Eye (tissue), 1 donor: ENCODE results near the gene MBD5.

Experiments
- DNase-seq: peaks from one replicate; pipeline ENCODE4 v3.0.0-alpha.2; 2015

Gene MBD5

DNA sequence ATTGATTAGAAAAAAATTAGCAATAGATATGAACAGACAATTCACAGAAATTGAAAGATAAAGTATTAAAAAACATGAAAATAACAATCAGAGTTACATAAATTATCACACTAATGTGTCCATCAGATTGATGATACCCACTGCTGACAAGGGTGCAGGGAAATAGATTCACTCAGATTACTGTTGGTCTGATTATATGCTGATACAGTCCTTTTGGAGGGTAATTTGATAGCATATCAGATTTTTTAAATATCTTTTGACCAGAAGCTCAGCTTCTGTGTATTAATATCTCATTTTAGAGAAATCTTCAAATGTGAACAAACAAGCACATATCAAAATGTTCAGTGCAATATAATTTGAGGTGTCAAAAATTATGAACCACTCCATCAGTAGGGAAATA, 465.8 kb downstream of the MBD5 start:
- DNase-seq = no peak

DNA sequence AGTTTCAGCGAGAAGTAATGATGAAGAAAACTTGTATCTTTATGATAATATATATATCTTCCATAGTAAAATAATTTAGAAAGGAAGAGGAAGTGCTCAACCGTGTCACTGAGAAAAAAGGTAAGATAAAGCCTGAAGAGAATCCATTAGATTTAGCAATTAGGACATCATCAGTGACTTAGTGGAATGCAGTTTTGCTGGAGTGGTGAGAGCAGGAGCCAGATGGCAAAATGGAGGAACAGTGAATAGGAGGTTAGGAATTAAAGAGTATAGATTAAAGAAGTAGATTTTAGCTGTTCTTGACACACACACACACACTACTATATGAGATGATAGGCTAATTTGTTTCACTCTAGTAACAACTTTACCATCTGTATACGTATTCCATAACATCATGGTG, 466.5 kb downstream of the MBD5 start:
- DNase-seq = no peak

DNA sequence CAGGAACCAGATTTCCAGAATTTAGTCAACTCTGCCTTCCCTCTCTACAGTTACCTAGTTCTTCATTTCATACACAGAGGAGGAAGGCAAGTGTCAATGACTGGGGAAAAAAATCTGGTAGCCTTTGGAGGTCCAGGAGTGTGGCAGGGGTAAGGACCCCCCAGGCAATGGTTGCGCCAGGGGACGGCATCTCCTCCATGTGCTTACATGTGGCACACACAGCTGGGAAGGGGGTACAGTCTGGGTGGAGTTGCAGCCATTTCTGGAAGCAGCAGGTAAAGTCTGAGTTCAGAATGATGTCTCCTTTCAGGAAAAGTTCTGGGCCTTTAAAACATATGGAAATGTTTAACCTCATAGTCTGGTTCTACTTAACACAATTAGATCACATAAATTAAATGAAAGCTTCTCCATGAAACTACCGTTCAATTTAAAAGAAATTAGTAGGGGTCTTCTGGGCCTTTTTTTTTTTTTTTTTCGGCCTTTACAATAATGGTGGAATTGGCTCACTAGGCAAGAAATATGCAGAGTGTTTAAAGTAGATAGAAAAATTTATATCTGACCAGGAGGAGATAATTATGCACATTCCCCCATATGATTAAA, 470.0 kb downstream of the MBD5 start:
- DNase-seq = no peak

DNA sequence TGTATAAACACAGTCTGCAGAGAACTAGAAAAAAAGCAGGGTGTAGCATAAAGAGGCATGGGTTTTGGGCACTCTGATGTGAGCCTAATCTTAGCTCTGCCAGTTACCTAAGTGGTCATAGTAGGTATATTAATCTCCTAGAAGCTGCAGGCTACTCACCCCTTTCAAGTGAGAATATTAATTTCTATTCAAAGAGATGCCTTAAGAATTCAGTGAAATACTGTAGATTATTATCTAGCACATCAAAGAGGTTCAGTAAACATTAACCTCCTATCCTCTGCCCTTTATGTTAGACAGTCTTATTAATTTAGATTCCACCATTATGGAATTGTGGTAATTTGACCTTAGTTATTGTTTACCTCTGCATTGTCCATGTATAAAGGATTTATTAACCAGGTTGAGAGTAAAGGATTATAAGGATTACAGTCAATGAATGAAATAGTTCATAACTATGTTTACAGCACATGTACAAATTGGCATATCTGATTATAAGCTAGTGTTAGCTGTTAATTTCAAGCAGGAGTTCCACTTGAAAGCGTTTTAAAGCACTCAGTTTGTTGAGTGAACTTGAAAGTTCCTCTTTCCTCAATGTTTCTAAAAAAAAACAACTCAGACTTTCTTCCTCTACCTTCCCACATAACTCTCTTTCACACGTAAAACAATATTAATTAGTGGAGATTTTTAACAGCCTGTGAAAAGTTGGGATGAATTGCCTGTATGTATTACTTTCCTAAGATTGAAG, 473.1 kb downstream of the MBD5 start:
- DNase-seq = no peak

DNA sequence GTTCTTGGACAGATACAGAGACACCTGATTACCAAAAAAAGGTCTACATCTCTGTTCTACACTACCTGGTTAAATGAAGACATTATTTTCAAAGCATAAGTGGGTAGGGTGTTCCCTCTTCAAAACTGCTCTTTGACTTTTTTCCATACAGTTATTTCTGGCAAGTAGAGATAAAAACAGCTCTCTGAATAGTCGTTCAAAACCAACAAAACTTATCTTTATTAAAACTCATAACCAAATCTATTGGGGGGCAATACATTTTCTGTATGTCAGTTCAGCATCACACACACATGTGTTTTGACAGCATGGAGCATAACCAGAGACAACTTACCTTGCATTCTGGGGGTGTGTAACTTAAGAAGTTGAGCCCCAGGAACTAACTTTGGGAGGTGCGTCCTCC, 474.7 kb downstream of the MBD5 start:
- no peak for DNase-seq

DNA sequence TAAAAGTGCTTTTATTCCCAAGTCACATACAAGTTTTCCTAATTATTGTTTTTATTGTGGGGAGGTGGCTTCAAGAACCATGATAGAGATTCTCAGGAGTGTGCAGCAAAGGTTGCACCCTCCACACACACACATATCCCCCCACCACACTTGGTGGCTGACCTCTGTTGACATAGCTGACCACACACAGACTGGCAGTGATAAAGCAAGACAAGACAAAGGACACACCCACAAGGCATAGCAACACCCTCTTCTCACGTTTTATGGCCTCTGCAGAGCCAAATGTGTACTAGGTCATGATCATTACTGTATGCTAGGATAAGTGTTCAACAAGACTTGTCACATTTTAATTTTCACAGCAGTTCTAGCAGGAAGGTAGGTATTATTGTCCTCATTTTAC, 480.7 kb downstream of the MBD5 start:
- DNase-seq = no peak

DNA sequence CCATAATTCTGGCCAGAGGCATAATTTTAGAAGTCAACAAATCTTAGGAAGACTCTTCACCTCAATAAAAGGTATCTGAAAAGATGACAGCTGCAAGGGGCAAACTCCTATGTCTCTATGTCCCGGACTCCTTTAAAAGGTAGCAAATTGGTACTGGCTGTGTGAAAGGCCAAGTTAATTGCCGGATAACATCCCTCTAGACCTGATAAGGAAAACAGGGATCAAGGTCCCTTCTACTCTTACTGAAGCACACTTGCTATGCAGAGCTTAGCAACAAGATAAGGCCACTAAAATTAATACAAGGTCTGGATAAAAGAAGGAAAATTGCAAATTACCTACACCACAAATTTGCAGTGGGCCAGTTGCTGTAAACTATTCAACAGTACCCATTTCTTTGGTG, 482.6 kb downstream of the MBD5 start:
- no peak for DNase-seq

DNA sequence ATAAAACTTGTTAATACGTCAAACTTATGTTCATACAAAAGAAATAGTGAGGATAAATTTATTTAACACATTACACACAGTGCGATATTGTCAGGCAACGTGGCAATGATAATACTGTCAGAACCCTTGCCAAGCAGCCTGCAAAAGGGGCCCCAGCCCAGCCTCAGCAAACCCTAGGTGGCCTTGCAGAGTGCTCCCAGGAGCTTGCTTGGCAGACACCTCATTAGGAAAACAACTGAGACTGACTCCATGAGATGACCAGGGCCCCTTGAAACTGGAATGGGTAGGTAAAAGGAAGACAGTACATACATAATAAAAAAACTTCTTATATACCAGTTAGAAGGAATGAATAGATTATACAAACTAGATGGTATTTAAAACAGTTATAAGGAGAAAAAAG, 487.1 kb downstream of the MBD5 start:
- no peak for DNase-seq

DNA sequence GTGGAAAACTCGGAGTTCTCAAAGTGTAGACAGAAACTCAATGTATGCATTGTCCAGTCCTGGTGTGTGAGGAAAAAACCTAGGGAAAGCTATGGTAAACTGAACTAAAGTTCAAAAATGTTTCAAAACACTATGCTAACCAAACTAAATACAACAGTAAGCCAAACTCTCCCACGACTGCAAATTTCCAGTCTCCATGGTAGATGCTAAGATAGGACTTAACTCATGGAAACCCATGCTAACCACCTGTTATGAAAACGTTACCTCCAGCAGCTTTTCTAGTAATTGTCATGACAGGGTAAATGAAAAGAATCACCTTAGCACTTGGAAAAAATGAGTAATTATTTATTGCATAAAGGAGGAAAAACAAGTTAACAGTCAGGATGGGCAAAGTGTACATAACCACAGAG, 488.0 kb downstream of the MBD5 start:
- DNase-seq = no peak

DNA sequence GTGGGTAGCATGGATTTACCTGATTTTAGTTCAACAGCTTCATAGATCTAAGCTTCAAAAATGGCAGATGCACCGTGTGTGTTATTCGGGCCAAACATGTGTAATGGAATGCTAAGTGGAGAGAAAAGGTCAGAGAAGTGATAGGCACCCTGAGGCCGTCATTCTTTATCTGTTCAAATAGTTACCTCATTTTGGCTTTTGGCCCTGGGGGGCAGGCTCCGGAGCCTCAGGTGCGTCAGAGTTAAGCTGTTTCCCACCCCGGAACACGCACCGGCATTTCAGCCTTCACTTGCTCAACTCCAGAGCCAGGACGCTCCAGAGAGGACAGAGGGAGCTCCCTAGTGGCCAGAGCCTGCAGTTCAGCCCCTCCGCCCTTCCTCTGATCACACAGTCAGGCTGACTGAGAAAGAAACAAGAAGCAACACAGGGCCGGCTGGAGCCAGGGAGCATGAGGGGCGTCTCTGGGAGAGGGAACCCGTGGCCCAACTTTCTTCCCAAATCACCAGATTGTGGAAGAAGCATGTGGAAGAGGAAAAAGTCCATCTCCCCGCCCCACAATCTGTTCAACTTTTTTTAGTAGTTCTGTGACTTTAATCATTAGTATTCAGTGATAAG, 488.5 kb downstream of the MBD5 start:
- DNase-seq = peak; percentile 87

DNA sequence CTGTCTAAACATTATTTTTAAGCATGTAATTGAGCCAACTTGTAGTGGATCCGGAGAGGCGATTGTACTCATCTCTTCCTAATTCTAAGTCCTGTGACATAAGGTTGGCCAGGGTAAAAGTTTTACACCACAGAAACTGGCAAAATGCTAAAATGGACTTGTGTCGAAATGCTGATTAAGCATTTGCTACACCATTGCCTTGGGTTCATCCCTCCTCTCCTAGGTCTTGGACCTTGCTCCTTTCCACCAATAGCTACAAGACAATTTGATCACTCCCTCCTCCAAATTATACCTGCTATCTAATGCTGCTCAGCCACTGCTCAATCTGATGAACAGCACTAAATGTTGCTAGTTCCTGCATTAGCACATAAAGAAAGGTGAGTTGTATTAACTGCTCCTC, 491.0 kb downstream of the MBD5 start:
- DNase-seq = no peak

DNA sequence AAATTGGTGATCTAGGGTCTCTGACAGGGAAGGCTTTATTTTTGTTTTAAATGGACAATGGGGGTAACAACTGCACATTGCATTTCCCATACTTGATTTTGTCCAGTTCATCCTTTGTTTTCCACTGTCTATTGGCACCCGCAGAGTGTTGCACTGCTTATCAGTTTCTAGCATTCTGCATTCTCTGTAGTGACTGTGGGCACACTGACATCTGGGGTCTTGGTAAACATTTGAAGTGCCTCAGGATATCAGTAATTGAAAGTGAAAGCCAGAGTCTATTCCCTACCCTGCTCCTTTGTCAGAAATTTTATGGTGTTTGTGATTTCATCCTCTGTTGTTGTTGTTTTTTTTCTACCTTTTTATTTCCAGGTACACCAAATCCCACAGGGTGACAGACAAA, 491.6 kb downstream of the MBD5 start:
- DNase-seq = no peak

DNA sequence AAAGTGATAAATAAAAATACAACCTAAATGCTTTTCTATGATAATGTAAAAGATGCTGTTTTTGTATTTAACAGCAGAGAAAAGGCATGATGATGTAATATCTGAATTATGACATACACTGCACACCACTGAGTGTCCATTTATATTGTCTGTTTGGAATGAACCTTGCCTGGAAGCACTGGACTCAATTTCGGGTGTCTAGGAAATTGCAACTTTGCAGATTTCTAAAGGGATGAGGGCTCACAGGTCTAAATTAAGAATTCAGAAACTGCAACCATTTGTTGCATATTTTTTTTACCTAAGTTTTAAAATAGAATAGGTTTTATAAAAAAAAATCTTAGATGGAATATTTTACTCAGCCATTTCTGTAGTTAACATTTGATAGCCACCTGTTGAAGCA, 492.5 kb downstream of the MBD5 start:
- DNase-seq = no peak

DNA sequence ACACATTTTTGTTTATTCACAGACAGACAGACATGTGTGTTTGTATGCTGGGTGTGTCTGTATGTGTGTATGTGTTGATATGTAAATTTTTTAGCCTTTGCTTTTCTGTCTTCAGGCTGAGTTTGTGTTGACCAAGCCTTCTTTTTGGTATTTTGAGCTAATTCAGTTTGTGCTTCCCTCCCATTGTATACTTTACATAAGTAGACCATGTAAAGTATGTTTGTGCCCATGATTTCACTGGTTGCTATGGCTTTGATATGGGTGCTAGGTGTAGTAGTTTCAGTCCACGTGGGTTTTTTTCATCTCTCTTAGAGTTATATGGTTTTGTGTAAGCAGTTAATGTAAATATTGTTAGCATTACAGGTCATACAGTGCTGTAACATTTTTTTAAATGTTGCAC, 494.2 kb downstream of the MBD5 start:
- no peak for DNase-seq

DNA sequence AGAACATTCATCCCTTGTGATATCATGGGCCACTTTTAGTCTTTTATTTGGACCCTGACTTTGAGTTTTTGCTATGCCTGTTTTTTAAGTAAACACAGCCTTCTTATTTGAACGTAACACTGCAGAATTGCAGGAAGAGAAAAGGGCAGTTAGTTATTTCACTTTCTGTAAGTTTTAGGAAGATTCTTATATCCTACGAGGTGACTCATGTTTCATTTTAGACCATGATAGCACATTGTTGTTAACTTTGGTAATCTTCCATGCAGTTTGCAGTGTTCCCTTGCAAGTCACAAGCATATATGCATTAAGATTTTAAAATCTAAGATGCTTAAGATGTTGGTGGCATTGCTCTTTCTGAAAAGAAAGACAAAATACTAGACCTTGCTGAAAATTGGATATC, 495.1 kb downstream of the MBD5 start:
- DNase-seq = no peak

DNA sequence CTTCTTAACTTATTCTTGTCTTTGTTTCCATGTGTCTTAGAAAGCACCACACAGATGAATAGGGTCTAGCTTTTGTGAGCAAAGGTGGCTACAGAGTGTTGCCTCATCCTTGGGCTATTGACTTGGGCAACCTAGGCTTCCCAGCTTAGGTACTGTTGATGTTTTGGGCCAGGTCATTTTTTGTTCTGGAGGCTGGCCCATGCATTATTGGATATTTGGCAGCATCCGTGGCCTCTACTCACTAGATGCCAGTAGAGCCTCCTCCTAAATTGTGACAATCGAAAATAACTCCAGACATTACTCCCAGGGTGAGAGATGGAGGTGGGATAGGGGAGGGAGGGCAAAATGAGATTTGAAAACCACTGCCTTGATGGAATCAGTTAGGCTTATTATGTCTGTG, 496.4 kb downstream of the MBD5 start:
- DNase-seq = no peak

DNA sequence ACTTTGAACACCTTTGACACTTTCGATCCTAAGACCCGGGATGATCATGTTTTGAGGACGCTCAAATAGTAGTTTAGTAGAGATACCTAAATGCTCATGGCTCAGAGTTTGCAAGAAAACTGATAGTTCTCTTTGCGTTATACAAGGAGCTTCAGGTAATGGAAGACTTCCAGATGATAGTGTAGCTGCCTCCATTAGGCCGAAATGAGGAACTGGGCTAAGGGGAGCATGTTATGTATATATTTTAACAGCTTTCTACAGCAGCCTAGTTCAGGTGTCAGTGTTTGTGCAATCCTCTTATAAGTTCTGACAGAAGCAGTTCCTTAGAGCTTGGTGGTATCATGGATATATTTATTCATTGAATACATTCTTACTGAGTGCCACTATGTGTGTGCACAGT, 496.9 kb downstream of the MBD5 start:
- DNase-seq = no peak

DNA sequence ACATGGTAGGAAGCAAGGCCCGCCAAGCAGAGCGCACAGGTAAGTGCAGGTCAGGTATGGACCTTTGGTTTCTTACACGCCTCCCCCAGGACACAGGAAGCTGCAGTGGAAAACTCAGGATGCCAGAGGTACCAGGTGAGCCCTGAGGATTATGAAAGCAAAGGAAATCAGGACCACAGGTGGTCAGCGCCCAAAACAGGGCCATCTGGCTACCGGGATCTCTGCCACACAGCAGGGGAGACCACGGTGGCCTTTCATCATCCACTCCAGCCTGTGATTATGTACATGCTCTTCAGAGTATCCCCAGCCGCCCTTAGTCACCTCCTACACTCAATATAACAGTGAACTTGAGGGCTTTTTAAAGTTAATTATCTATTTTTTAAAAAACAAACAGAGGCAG, 498.1 kb downstream of the MBD5 start:
- no peak for DNase-seq

DNA sequence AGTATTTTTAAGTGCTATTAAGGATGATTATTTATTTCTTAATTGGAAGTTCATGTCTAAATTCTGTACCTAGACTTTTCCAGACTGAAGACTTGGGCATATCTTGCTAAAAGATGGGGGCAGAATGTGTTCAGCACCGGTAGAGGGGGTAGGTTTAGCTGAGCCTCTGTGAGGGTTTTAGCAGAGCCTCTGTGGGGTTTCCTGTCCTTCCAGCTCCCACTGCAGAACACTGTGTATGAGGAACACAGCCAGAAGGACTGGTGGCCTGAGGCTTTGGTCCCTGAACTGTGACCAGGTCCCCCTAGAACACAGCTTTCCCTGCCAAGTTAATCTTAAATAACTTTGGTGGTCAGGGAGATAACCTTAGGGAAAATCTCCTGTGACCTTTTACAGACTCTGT, 500.3 kb downstream of the MBD5 start:
- DNase-seq = no peak

DNA sequence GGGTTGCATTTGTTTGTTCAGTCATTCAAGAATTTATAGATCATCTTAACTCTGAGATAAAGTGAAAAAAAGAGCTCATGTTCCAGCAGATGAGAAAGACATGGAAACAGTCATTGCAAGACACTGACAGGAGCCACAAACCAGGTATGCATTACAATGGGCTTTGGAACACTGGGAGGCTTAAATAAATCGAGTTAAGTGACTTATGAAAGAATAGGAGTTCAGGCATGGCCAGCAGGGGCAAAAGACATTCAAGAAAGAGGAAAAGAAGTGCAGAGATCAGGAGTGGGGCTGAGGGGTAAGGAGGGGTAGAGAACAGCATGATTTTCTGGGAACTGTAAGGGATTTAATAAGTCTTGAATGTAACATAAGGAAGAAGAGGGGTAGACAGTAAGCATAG, 502.4 kb downstream of the MBD5 start:
- DNase-seq = no peak

DNA sequence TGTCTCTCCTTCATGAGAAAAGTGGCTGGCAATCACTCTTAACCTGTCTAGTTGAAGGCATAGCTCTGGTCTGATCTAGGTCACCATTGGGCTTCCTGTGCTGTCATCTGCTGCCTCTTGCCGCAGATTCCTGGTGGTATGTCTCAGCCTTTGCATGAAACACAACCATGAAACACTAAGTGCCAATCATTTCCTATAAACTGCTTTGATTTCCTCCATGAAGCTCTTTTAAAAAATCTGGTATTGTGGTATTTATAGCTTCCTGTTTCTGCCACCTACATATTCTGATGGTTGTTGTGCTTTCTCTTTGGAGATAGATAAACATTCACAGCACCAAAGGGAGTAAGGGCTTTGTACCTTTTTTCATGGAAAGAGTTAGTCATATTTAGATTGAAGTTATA, 503.6 kb downstream of the MBD5 start:
- no peak for DNase-seq

DNA sequence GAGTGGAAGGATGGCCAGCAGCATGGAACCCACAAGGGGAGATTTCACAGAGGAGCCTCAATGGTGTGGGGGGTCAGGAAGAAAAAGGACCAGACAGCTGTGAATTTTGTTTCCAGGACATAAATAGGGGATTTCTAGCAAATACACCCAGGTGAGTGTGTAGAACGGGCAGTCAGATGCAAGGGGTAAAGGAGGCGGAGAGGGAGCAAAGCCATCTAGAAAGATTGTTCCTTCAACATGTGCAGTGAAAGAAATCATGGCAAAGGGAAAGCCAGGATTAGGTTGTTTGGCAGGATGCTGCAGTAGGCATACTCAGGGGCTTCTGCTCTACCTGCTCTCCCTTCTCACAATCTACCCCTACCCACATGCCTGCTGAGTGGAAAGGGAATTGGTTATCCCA, 504.2 kb downstream of the MBD5 start:
- no peak for DNase-seq

DNA sequence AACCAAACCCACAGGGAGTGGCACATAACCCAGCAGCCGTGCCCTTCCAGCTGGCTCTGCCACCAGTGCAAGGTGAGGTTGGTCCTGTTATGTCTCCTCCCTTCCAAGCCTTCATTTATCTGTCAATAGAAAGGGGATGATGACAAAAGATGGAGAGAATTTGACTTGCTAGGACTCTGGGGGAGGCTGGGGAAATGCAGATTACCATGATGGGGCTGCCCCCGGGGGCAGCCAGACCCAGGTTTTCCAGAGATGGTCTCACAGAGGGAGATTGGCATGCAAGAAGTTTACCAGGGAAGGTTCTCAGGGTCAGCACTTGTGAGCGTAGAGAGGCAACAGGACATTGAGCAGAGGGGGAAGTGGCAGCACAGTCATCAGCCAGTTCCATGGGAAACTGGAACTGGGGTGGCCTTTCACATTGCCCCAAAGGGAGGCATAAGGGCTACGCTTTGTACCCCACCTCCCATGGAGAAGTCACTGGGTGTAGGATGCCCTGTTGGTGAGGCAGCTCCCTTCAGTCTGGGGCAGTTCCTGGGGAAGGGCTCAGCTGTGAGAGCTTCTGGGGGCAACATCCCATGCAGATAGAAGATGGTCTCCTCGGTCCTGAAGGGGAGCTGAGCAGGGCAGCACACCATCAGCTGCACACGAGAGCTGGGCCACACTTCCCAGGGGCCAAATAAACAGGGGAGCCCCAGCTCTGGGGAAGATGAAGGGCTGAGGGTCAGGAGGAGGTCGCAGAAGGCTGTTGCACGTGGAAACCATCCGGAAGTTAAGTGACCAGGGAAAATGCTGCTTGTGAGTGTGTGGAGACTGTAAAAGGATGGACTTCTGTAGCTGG, 505.8 kb downstream of the MBD5 start:
- DNase-seq = no peak
